ENCODE results near the gene SH3D19. TPM values are rescaled to one million over a fixed set of nuclear protein-coding genes. Genes with fewer than 3 reads are reported as not detected.

SH3D19 gene
- total RNA-seq, 1 experiment from 2014 or later = 15.5 TPM

- no TSS peak for BruUV-seq (replicated peaks)
- Mint-ChIP-seq H3K27ac (ENCODE audit: unreplicated experiment) (no peak overlapping the region), H3K36me3 (ENCODE audit: insufficient read depth, unreplicated experiment) (peaks cover 6% of the 10 kb centered on the region), H3K4me1 (ENCODE audit: low read depth, unreplicated experiment) (no peaks in the 10 kb centered on the region), H3K27me3 (ENCODE audit: unreplicated experiment) (no peaks in the 10 kb centered on the region), H3K9me3 (ENCODE audit: low read depth, unreplicated experiment) (no peaks in the 10 kb centered on the region), H3K4me3 (ENCODE audit: low read depth, unreplicated experiment) (no peak overlapping the region)
- DNase-seq = no peak
- intact Hi-C loops (cut with micrococcal nuclease; ENCODE audit: unreplicated experiment) = no loop called here
- CTCF ChIA-PET = no interaction called here
- no peak for TF ChIP-seq CTCF (IDR thresholded peaks at IDR 0.05; ENCODE audit: unreplicated experiment)
Measured at GRCh38 chr4:151219091-151219490, 106.3 kb downstream of the SH3D19 start.

- no peak for TF ChIP-seq CTCF (IDR thresholded peaks at IDR 0.05; ENCODE audit: unreplicated experiment)
- H3K4me3 Mint-ChIP-seq (ENCODE audit: low read depth, unreplicated experiment) = no peak overlapping the region
- CTCF ChIA-PET = no interaction called here
- no TSS peak for BruUV-seq (replicated peaks)
- peaks cover 1% of the 10 kb centered on the region for H3K36me3 Mint-ChIP-seq (ENCODE audit: insufficient read depth, unreplicated experiment)
- H3K27ac Mint-ChIP-seq (ENCODE audit: unreplicated experiment) = no peak overlapping the region
- H3K27me3 Mint-ChIP-seq (ENCODE audit: unreplicated experiment) = no peaks in the 10 kb centered on the region
- H3K9me3 Mint-ChIP-seq (ENCODE audit: low read depth, unreplicated experiment) = no peaks in the 10 kb centered on the region
- DNase-seq = no peak
- intact Hi-C loops (cut with micrococcal nuclease; ENCODE audit: unreplicated experiment) = no loop called here
- no peaks in the 10 kb centered on the region for H3K4me1 Mint-ChIP-seq (ENCODE audit: low read depth, unreplicated experiment)
Measured at GRCh38 chr4:151218343-151218742, 107.1 kb downstream of the SH3D19 start.

GRCh38 chr4:151217326-151217725, 108.1 kb downstream of the SH3D19 start:
- no peaks in the 10 kb centered on the region for H3K4me1 Mint-ChIP-seq (ENCODE audit: low read depth, unreplicated experiment)
- no peak overlapping the region for H3K4me3 Mint-ChIP-seq (ENCODE audit: low read depth, unreplicated experiment)
- H3K27ac Mint-ChIP-seq (ENCODE audit: unreplicated experiment) = no peak overlapping the region
- BruUV-seq (replicated peaks) = no TSS peak
- no peak for TF ChIP-seq CTCF (IDR thresholded peaks at IDR 0.05; ENCODE audit: unreplicated experiment)
- no peaks in the 10 kb centered on the region for H3K9me3 Mint-ChIP-seq (ENCODE audit: low read depth, unreplicated experiment)
- H3K36me3 Mint-ChIP-seq (ENCODE audit: insufficient read depth, unreplicated experiment) = no peaks in the 10 kb centered on the region
- intact Hi-C loops (cut with micrococcal nuclease; ENCODE audit: unreplicated experiment) = no loop called here
- H3K27me3 Mint-ChIP-seq (ENCODE audit: unreplicated experiment) = no peaks in the 10 kb centered on the region
- no peak for DNase-seq
- CTCF ChIA-PET = no interaction called here

GRCh38 chr4:151215295-151215694, 110.1 kb downstream of the SH3D19 start:
- Mint-ChIP-seq H3K4me1 (ENCODE audit: low read depth, unreplicated experiment) (no peaks in the 10 kb centered on the region), H3K27me3 (ENCODE audit: unreplicated experiment) (no peaks in the 10 kb centered on the region), H3K36me3 (ENCODE audit: insufficient read depth, unreplicated experiment) (no peaks in the 10 kb centered on the region), H3K27ac (ENCODE audit: unreplicated experiment) (no peak overlapping the region), H3K4me3 (ENCODE audit: low read depth, unreplicated experiment) (no peak overlapping the region), H3K9me3 (ENCODE audit: low read depth, unreplicated experiment) (no peaks in the 10 kb centered on the region)
- intact Hi-C loops (cut with micrococcal nuclease; ENCODE audit: unreplicated experiment) = no loop called here
- CTCF ChIA-PET = no interaction called here
- no peak for DNase-seq
- BruUV-seq (replicated peaks) = no TSS peak
- TF ChIP-seq CTCF (IDR thresholded peaks at IDR 0.05; ENCODE audit: unreplicated experiment) = no peak

Data from Calu3 (cell line).